ENCODE data around the gene SHROOM2. TPM values are rescaled to one million over a fixed set of nuclear protein-coding genes. Genes with fewer than 3 reads are reported as not detected.
A peak's percentile ranks its signal among the peaks of the same experiment; 100 is the strongest.

Gene SHROOM2
- total RNA-seq, 1 donor from 2014 or later, result 8.2 TPM

DNA sequence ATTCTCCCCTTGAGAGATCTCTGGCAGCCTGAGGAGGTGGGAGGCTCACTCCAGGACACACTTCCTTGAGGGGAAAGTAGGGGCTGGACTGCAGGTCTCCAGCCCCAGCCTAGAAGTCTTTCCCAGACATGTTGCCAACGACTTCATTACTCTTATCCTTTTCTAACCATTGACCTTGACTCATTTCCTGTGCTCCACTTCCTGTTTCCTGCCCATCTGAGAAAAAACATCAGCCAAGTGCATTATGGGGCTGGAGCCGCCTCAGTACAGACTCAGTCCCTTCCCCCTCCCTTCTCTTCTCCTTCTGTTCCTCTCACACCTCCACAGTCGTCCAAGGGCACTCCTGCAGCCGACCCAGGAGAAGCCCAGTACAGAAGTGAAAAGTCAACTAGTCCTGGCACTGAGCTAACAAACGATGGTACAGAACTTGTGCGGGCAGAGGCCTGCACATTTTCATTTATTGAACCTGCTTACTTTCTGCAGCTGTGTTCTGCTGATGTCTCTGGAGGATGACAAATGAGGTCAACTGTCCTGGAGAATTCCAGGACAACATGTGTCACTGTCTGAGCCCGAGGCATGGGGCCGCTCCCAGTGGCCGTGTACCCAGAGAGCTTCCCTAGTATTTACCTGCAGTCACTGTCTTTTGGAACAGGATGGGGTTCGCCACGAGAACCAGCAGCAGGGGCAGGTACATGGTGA lies 40.7 kb upstream of the SHROOM2 start:
- no peak for DNase-seq (ENCODE audit: extremely low spot score, unreplicated experiment)
- Mint-ChIP-seq H3K4me1 (ENCODE audit: unreplicated experiment) (peaks cover 22% of the 10 kb centered on the region), H3K27ac (ENCODE audit: unreplicated experiment) (peak overlapping the region; percentile 88), H3K36me3 (ENCODE audit: unreplicated experiment) (no peaks in the 10 kb centered on the region), H3K4me3 (ENCODE audit: unreplicated experiment) (no peak overlapping the region), H3K9me3 (ENCODE audit: unreplicated experiment) (peaks cover 9% of the 10 kb centered on the region), H3K27me3 (ENCODE audit: unreplicated experiment) (no peaks in the 10 kb centered on the region)
- TF ChIP-seq, protein P1, sequence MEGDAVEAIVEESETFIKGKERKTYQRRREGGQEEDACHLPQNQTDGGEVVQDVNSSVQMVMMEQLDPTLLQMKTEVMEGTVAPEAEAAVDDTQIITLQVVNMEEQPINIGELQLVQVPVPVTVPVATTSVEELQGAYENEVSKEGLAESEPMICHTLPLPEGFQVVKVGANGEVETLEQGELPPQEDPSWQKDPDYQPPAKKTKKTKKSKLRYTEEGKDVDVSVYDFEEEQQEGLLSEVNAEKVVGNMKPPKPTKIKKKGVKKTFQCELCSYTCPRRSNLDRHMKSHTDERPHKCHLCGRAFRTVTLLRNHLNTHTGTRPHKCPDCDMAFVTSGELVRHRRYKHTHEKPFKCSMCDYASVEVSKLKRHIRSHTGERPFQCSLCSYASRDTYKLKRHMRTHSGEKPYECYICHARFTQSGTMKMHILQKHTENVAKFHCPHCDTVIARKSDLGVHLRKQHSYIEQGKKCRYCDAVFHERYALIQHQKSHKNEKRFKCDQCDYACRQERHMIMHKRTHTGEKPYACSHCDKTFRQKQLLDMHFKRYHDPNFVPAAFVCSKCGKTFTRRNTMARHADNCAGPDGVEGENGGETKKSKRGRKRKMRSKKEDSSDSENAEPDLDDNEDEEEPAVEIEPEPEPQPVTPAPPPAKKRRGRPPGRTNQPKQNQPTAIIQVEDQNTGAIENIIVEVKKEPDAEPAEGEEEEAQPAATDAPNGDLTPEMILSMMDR (IDR thresholded peaks at IDR 0.05), result no peak

- H3K27me3 Mint-ChIP-seq (ENCODE audit: unreplicated experiment), result no peaks in the 10 kb centered on the region
- H3K27ac Mint-ChIP-seq (ENCODE audit: unreplicated experiment), result peak overlapping the region; percentile 88
- peaks cover 22% of the 10 kb centered on the region for H3K4me1 Mint-ChIP-seq (ENCODE audit: unreplicated experiment)
- TF ChIP-seq, protein P1 (IDR thresholded peaks at IDR 0.05), result no peak
- no peaks in the 10 kb centered on the region for H3K36me3 Mint-ChIP-seq (ENCODE audit: unreplicated experiment)
- peaks cover 9% of the 10 kb centered on the region for H3K9me3 Mint-ChIP-seq (ENCODE audit: unreplicated experiment)
- no peak for DNase-seq (ENCODE audit: extremely low spot score, unreplicated experiment)
- no peak overlapping the region for H3K4me3 Mint-ChIP-seq (ENCODE audit: unreplicated experiment)
Measured at GRCh38 chrX:9746148-9746888, 39.9 kb upstream of the SHROOM2 start.

GRCh38 chrX:9747644-9748043 lies 38.6 kb upstream of the SHROOM2 start:
- Mint-ChIP-seq H3K27me3 (ENCODE audit: unreplicated experiment) (no peaks in the 10 kb centered on the region), H3K9me3 (ENCODE audit: unreplicated experiment) (peaks cover 9% of the 10 kb centered on the region), H3K36me3 (ENCODE audit: unreplicated experiment) (no peaks in the 10 kb centered on the region), H3K4me1 (ENCODE audit: unreplicated experiment) (peaks cover 27% of the 10 kb centered on the region), H3K4me3 (ENCODE audit: unreplicated experiment) (no peak overlapping the region), H3K27ac (ENCODE audit: unreplicated experiment) (peak overlapping the region; percentile 88)
- TF ChIP-seq, protein P1 (IDR thresholded peaks at IDR 0.05), result no peak
- no peak for DNase-seq (ENCODE audit: extremely low spot score, unreplicated experiment)

- H3K9me3 Mint-ChIP-seq (ENCODE audit: unreplicated experiment), result peaks cover 4% of the 10 kb centered on the region
- no peak overlapping the region for H3K27ac Mint-ChIP-seq (ENCODE audit: unreplicated experiment)
- H3K36me3 Mint-ChIP-seq (ENCODE audit: unreplicated experiment), result no peaks in the 10 kb centered on the region
- no peaks in the 10 kb centered on the region for H3K27me3 Mint-ChIP-seq (ENCODE audit: unreplicated experiment)
- no peak overlapping the region for H3K4me3 Mint-ChIP-seq (ENCODE audit: unreplicated experiment)
- H3K4me1 Mint-ChIP-seq (ENCODE audit: unreplicated experiment), result peaks cover 27% of the 10 kb centered on the region
- TF ChIP-seq, protein P1 (IDR thresholded peaks at IDR 0.05), result no peak
- no peak for DNase-seq (ENCODE audit: extremely low spot score, unreplicated experiment)
Measured at GRCh38 chrX:9749146-9749692, 37.0 kb upstream of the SHROOM2 start.

DNA sequence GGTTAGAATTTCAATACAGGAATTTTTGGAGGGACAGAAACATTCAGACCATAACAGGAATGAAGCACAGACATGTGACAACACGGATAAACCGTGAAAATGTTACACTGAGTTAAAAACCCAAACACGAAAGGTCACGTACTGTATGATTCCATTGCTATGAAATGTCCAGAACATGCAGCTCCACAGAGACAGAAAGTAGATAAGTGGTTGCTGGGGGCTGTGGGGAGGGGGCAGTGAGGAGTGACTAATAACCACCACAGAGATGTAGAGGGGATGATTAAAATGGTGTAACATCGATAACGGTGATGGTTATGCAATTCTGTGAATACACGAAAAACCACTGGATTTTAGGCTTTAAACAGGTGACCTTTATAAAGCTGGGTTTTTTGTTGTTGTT lies 28.9 kb upstream of the SHROOM2 start:
- no peak overlapping the region for H3K27ac Mint-ChIP-seq (ENCODE audit: unreplicated experiment)
- TF ChIP-seq, protein P1 (IDR thresholded peaks at IDR 0.05), result no peak
- H3K27me3 Mint-ChIP-seq (ENCODE audit: unreplicated experiment), result no peaks in the 10 kb centered on the region
- no peak overlapping the region for H3K4me3 Mint-ChIP-seq (ENCODE audit: unreplicated experiment)
- DNase-seq (ENCODE audit: extremely low spot score, unreplicated experiment), result no peak
- H3K4me1 Mint-ChIP-seq (ENCODE audit: unreplicated experiment), result no peaks in the 10 kb centered on the region
- H3K36me3 Mint-ChIP-seq (ENCODE audit: unreplicated experiment), result no peaks in the 10 kb centered on the region
- peaks cover 15% of the 10 kb centered on the region for H3K9me3 Mint-ChIP-seq (ENCODE audit: unreplicated experiment)

Measured in osteocyte (in vitro differentiated cells).